Measurements from ENCODE around the gene COL23A1. TPM values are rescaled to one million over a fixed set of nuclear protein-coding genes. Genes with fewer than 3 reads are reported as not detected.

The COL23A1 gene
- total and polyA plus RNA-seq, 2 of the 13 experiments (the other 11 are each of a cell fraction or from before 2014, with no cell fraction given) = not detected

DNA sequence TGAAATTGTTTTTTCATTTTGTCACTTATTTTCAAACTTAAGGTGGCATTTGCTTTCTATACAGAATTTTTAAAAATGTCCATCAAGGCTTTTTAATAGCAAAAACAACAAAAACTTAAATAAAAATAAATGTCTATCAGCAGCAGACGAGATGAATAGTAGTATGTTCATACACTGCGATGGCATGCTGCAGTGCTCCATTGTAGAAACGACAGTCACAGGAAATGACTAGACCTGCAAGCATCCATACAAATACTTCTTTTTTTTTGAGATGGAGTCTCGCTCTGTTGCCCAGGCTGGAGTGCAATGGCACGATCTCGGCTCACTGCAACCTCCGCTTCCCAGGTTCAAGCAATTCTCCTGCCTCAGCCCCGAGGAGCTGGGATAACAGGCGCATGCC lies 41.4 kb downstream of the COL23A1 start (continued):
- TF ChIP-seq DPF2 (CRISPR knock-in tag; IDR thresholded peaks at IDR 0.05; ENCODE audit: borderline replicate concordance, low read depth) (no peak), NR2F2 (IDR thresholded peaks at IDR 0.05; ENCODE audit: borderline replicate concordance, low read depth) (no peak), SMARCC2 (IDR thresholded peaks at IDR 0.05) (no peak), ZNF576 (CRISPR knock-in tag; IDR thresholded peaks at IDR 0.05) (no peak), ZMAT5 (CRISPR knock-in tag; IDR thresholded peaks at IDR 0.05; ENCODE audit: borderline replicate concordance, low read depth) (no peak)

DNA sequence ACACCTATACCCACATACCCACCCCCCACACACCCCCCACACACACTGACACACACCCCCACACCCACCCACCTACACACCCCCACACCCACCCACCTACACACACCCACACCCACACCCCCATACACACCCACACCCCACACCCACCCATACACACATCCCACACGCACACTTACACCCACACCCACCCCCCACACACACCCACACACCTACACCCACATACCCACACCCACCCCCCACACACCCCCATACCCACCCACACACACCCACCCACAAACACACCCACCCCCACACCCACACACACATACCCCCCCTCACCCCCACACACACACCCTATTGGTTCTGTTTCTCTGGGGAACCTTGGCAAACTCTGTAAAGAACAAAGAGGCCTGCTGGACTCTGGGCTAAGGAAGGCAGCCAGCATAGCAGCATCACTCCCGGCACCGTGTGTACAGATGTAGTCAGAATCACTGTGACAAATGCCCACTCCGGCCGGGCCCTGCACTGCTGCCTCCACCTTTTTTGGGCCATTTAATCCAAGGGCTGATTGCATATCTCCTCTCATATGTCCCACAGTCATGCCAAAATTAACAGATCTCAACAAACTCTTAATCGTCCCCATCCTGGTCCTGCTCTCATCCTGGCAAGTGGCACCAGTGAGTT lies 42.3 kb downstream of the COL23A1 start:
- ChIA-PET CTCF (ENCODE audit: low intra/inter-chr PET ratio, low total read pairs) (no interaction called here), POLR2A (no interaction called here)
- BruUV-seq (replicated peaks) = no TSS peak
- Histone ChIP-seq H3K4me2 (ENCODE audit: low read depth, low read length) (no peak overlapping the region), H3K79me2 (ENCODE audit: insufficient read depth, low read length) (no peaks in the 10 kb centered on the region), H3K9ac (ENCODE audit: insufficient read depth, low read depth, low read length) (no peak overlapping the region), H3K4me3 (replicated peaks in 1 of 3; ENCODE audit: insufficient read depth in 1 of 3, low read depth in 2 of 3, low read length in 3 of 3) (no peak overlapping the region), H4K20me1 (ENCODE audit: insufficient read depth, low read length) (no peaks in the 10 kb centered on the region), H3K27ac (ENCODE audit: extremely low read length, insufficient read depth, low read length) (no peak overlapping the region), H3K27me3 (ENCODE audit: control insufficient read depth in 1 of 2, insufficient read depth in 2 of 2, low read length in 2 of 2) (peaks cover 1 to 16% of the 10 kb centered on the region in 2 experiments; a peak in 3 of 5 replicates), H3K9me3 (ENCODE audit: low read length) (no peaks in the 10 kb centered on the region), H2AFZ (ENCODE audit: low read length) (no peak overlapping the region), H3K4me1 (ENCODE audit: insufficient read depth, low read length) (no peaks in the 10 kb centered on the region), H3K36me3 (replicated peaks in 1 of 2; ENCODE audit: control insufficient read depth in 1 of 2, insufficient read depth in 2 of 2, low read length in 2 of 2) (no peaks in the 10 kb centered on the region)
- WGBS (ENCODE audit: low lambda C conversion rate) = 22% methylated on average over 6 of the region's 6 CpGs
- TF ChIP-seq MLLT10 (CRISPR knock-in tag; IDR thresholded peaks at IDR 0.05) (no peak), ZNF879 (CRISPR knock-in tag; IDR thresholded peaks at IDR 0.05) (no peak), XBP1 (CRISPR knock-in tag; IDR thresholded peaks at IDR 0.05) (no peak), AGO1 (IDR thresholded peaks at IDR 0.05; ENCODE audit: low read depth, low read length, poor library complexity, severe bottlenecking) (no peak), HDAC2 (CRISPR knock-in tag; IDR thresholded peaks at IDR 0.05) (no peak), ZNF431 (CRISPR knock-in tag; IDR thresholded peaks at IDR 0.05; ENCODE audit: borderline replicate concordance, low read depth) (no peak), ARID2 (CRISPR knock-in tag; IDR thresholded peaks at IDR 0.05; ENCODE audit: borderline replicate concordance) (no peak), NFIC (IDR thresholded peaks at IDR 0.05; ENCODE audit: low read length) (no peak), MIER3 (CRISPR knock-in tag; IDR thresholded peaks at IDR 0.05; ENCODE audit: borderline replicate concordance) (no peak)
- DNase-seq (ENCODE audit: low spot score) (no peak), ATAC-seq (no peak), FAIRE-seq (no peak)
- intact Hi-C loops (cut with micrococcal nuclease; ENCODE audit: unreplicated experiment) = no loop called here
- in situ Hi-C loops (cut with HindIII; ENCODE audit: extremely low pct_ligation_motif_present, low pct_unique_long_range_greater_than_20kb) = no loop called here
